ENCODE measurements around the gene MXRA8. TPM values are rescaled to one million over a fixed set of nuclear protein-coding genes. Genes with fewer than 3 reads are reported as not detected.
A peak's percentile ranks its signal among the peaks of the same experiment; 100 is the strongest.

MXRA8 gene
- total RNA-seq, 1 donor from 2014 or later: 440 TPM

DNA sequence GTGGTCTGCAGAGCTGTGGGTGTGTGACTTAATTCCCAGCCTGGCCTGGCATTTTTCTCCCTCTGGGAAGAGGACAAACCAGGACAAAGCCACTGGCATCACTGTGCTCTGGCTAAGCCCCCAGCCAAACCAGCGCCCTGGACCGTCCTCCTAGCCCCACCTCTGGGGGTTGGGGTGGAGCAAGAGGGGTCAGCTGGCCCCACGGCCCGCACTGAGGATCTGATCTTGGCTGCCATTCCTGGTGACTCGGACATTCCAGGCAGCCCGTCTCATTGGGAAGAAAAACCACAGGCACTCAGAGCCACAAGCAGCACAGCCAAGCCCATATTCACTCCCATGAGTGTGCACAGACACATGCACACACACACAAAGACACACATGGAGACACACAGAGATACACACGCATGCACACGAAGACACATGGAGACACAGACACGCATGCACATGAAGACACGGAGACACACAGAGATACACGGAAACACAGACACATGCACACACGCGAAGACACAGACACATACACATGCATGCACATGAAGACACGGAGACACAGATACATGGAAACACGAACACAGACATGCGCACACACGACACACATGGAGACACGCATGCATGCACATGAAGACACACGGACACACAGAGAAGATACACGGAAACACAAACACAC lies 2.3 kb upstream of the MXRA8 start:
- no peaks in the 10 kb centered on the region for H3K27me3 Mint-ChIP-seq (ENCODE audit: unreplicated experiment)
- DNase-seq (ENCODE audit: extremely low spot score, unreplicated experiment): no peak

DNA sequence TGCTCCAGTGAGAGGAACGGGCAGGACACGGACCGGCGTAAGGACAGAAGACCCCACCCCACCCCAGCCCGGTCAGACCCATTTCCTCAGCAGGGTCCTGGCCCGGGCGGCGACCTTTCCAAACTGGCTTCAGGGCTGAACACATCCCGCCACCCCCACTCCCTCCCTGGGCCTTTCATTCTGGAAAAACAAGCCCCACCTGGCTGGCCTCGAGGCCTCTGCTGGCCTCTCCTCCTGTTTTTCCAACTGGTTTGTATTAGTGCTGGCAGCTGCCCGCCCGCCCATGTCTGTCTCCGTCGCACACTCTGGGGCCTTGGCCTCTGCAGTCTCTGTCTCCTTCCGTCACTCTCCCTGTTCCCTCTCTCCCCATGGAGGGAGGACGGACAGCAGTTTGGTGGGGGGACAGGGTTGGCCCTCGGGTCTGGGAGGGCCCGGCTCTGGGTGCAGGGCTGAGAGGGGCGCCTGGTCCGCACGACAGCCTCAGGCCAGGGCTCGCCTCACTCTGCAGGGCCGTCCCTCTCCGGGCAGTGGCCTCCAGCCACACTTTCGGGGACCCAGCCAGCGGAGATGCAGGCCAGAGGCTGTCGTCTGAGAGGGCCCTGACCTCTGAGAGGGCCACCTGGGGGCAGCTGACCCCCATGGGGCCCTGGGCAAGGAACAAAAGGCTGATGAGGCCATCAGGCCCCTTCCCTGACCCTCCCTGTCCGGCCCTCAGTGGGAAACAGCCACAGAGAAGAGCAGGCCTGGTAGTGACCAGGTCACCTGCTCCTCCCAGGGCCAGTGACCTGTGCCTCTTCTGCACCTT lies 1.5 kb upstream of the MXRA8 start:
- Mint-ChIP-seq H3K27me3 (ENCODE audit: unreplicated experiment) (no peaks in the 10 kb centered on the region), H3K27ac (ENCODE audit: unreplicated experiment) (peak overlapping the region; percentile 90), H3K4me3 (ENCODE audit: unreplicated experiment) (peak overlapping the region; percentile 90), H3K36me3 (ENCODE audit: unreplicated experiment) (no peaks in the 10 kb centered on the region), H3K4me1 (ENCODE audit: unreplicated experiment) (peaks cover 56% of the 10 kb centered on the region), H3K9me3 (ENCODE audit: unreplicated experiment) (no peaks in the 10 kb centered on the region)
- DNase-seq (ENCODE audit: extremely low spot score, unreplicated experiment): peak; percentile 95
- TF ChIP-seq, protein P1, sequence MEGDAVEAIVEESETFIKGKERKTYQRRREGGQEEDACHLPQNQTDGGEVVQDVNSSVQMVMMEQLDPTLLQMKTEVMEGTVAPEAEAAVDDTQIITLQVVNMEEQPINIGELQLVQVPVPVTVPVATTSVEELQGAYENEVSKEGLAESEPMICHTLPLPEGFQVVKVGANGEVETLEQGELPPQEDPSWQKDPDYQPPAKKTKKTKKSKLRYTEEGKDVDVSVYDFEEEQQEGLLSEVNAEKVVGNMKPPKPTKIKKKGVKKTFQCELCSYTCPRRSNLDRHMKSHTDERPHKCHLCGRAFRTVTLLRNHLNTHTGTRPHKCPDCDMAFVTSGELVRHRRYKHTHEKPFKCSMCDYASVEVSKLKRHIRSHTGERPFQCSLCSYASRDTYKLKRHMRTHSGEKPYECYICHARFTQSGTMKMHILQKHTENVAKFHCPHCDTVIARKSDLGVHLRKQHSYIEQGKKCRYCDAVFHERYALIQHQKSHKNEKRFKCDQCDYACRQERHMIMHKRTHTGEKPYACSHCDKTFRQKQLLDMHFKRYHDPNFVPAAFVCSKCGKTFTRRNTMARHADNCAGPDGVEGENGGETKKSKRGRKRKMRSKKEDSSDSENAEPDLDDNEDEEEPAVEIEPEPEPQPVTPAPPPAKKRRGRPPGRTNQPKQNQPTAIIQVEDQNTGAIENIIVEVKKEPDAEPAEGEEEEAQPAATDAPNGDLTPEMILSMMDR (IDR thresholded peaks at IDR 0.05): no peak

More for the DNA sequence above, 2.3 kb upstream of the MXRA8 start:
- Mint-ChIP-seq H3K36me3 (ENCODE audit: unreplicated experiment) (no peaks in the 10 kb centered on the region), H3K27ac (ENCODE audit: unreplicated experiment) (peak overlapping the region; percentile 90), H3K9me3 (ENCODE audit: unreplicated experiment) (no peaks in the 10 kb centered on the region), H3K4me1 (ENCODE audit: unreplicated experiment) (peaks cover 56% of the 10 kb centered on the region), H3K4me3 (ENCODE audit: unreplicated experiment) (peak overlapping the region; percentile 29)
- TF ChIP-seq, protein P1 (IDR thresholded peaks at IDR 0.05): no peak

GRCh38 chr1:1359308-1359663 lies 931 bp upstream of the MXRA8 start:
- Mint-ChIP-seq H3K4me1 (ENCODE audit: unreplicated experiment) (peaks cover 54% of the 10 kb centered on the region), H3K36me3 (ENCODE audit: unreplicated experiment) (no peaks in the 10 kb centered on the region), H3K9me3 (ENCODE audit: unreplicated experiment) (no peaks in the 10 kb centered on the region), H3K4me3 (ENCODE audit: unreplicated experiment) (peak overlapping the region; percentile 90), H3K27me3 (ENCODE audit: unreplicated experiment) (no peaks in the 10 kb centered on the region), H3K27ac (ENCODE audit: unreplicated experiment) (peak overlapping the region; percentile 90)
- TF ChIP-seq, protein P1 (IDR thresholded peaks at IDR 0.05): no peak
- peak; percentile 95 for DNase-seq (ENCODE audit: extremely low spot score, unreplicated experiment)

GRCh38 chr1:1357871-1358432 lies 403 bp downstream of the MXRA8 start:
- no peaks in the 10 kb centered on the region for H3K27me3 Mint-ChIP-seq (ENCODE audit: unreplicated experiment)
- no peak for DNase-seq (ENCODE audit: extremely low spot score, unreplicated experiment)

More at GRCh38 chr1:1357871-1358432, 403 bp downstream of the MXRA8 start:
- no peaks in the 10 kb centered on the region for H3K9me3 Mint-ChIP-seq (ENCODE audit: unreplicated experiment)
- TF ChIP-seq, protein P1 (IDR thresholded peaks at IDR 0.05): no peak
- peaks cover 4% of the 10 kb centered on the region for H3K36me3 Mint-ChIP-seq (ENCODE audit: unreplicated experiment)
- H3K27ac Mint-ChIP-seq (ENCODE audit: unreplicated experiment): peak overlapping the region; percentile 90
- peaks cover 65% of the 10 kb centered on the region for H3K4me1 Mint-ChIP-seq (ENCODE audit: unreplicated experiment)
- H3K4me3 Mint-ChIP-seq (ENCODE audit: unreplicated experiment): peak overlapping the region; percentile 90
